Myocyte (in vitro differentiated cells): ENCODE results near the gene UBE3D. TPM values are rescaled to one million over a fixed set of nuclear protein-coding genes. Genes with fewer than 3 reads are reported as not detected.
"Not testable (repeated sequence)": the region's sequence is repeated elsewhere in the genome, so short reads cannot be mapped to it uniquely, and the experiment has no call there.

Source experiments
- DNase-seq: peaks from one replicate; pipeline ENCODE4 v3.0.0-alpha.2; 2012; ENCODE audit warnings: low read depth
- total RNA-seq: library from RNA; depleted of rRNA; stranded (reverse); fragments of >200 nt; gene quantifications from 2 replicates; pipeline ENCODE4 v1.2.3, GENCODE V29; 2014

The UBE3D gene
- total RNA-seq, 1 donor from 2014 or later, result 6.2 TPM

DNA sequence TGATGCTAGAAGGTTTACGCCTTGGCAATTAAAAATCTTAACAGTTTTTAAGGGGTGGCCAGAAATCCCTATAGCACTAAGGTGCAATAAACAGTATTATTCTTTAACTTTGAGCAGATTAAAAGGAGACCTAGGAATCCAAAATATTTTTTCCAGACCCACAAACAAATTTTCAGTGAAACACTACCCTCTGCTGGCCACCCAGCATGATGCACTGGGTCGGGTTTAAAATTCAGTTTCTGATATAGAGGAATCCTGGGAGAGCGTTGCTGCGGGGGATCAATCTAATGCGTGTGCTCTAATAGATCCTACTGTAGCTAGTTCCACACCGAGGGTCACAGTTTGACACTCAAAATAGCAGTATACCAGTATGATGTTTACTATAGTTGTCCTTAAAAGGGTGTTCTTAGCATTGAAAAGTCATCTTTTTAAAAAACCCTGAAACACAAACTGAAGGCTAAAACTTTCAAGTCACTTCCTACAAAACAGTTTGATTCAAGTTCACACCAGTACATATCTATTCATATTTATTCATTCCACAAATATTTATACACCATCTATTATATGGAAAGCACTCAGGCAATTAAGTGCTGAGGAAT is 10.2 kb downstream of the UBE3D start:
- peak; percentile 66 for DNase-seq

DNA sequence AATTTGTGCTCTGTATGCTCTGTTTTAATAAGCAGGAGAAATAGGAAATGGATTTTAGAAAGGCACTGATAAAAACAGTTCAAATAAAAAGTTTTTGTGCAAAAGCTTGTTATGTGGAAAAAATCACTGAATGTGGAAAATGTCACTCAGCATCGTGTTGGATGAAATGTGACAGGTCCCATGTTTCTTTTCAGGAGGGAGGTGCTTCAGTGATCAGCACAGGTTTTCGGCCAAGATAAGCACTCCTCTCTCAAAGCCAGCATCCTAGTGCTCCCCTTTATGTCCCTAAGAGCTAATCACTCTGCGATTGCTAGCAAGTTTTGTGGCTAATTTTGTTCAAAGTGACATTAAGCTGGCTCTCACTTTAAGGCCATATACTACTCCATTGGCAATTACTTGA is 12.0 kb downstream of the UBE3D start:
- no peak for DNase-seq

DNA sequence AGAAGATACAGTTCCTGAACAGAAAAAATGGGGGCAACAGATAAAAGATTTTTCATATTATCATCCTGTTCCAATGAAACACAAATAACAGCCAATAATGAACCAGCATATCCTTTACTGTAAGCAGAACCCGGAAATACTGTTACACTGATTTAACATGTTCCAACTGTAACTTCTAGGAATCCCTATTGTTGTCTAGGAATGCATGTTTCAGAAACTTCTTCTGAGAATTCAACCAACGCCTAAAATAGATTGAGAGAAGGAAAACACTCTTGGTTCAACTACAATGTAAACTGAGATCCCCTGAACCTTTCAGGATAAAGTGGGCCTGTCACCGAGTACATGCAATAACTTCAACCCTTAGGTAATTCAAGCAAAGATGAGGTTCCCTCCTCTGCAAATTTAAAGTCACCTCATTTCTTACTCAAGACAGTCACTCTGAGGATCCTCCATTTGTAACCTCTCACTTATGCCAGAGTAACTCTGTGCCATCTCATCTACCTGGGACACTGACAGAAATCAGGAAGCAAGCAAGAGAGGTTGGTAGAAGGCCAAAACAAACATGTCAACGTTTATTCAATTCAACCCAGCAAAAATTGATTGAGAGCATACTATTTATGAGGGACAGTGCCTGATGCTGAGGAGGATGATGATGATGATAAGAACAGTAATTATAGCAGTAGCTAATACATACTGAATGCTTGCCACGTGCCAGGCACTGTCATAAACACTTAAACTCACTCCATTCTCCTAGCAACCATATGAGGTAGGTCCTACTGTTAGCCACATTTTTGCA is 14.1 kb downstream of the UBE3D start:
- DNase-seq, result no peak

DNA sequence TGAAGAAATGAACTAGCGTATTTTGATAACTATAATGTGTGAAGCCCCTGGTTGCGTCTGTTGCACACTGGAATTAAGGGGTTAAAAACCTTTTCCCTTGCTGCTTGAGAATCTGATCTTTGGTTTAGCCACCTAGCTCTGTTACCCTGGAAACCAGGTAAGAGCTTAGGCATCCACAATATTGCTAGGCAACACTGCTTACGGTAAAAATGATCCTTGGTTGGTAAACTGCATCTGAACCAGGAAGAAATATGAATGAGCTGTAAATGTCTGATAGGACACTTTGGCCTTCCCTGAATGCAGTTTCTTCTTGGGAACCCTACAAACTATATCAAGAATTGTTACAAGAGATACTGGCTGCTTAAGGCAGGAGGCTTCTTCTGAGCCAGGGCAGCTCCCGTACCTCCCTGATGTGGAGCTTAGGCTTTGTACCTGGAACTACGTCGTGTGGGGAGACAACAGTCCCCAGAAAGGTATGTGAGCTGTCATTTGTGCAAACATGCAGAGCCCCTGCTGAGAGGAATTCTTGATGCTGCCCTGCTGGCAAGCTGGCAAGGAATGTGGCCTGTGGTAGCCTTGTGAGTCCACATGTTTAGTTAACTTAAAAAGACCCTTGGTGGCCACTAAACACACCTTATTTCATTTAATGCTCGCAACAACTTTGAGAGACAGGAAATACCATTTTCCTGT is 18.4 kb downstream of the UBE3D start:
- no peak for DNase-seq

DNA sequence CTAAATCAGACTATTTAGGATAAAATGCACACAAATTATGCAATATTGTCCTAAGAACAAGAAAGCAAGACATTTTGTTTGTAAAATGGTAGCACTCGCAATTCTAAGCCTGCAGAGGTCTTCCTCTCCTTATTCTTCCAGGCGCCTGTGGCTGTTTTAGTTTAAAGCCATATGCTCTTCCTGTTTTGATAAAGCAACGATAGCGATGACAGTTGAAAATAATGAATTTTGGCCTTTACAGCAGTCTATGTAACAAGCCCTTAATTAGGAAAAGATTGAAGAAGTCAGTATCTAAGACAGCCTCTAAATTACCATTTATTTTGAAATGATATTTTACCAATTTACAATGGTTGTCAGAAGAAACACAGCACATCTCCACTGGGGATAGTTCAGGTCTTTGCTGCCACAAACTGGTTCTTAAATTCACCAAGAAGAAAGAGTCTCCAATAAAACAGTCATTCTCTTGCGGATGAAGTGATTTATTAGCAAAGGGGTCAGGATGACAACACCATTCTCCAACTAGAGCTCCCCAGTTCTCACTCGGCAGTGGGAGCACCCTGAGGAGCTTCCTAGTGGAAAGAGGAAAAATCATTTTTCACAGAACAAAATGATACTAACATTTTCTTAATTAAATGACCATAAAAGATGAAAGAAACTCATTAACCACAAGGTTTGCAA is 21.4 kb downstream of the UBE3D start:
- DNase-seq, result no peak

DNA sequence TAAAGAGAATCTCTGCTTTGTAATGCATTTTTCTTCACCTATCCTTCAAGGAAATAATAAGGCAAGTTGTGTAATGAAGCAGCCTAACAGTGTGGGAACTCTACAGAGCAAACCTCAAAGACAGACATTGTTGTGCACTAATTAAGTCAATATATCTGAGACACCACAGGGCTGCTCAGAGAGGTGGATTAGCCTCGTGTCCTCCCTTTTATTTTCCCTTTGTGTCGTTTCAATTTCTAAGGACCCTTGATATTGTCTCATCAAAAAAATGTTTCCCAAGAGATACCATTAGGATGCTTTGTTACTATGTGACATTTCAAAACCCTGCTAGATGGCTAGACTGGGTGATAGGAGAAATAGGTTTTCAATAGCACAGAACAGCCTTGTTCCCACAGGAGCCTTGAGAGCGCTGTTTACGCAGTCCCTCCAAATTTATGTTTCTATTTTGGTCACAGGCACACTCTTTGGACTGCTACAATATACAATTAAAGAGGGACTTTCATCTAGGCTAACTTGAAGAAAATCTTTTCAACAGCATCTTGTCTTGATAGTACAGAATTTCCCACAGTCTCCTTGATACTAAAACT is 23.1 kb downstream of the UBE3D start:
- DNase-seq, result no peak

DNA sequence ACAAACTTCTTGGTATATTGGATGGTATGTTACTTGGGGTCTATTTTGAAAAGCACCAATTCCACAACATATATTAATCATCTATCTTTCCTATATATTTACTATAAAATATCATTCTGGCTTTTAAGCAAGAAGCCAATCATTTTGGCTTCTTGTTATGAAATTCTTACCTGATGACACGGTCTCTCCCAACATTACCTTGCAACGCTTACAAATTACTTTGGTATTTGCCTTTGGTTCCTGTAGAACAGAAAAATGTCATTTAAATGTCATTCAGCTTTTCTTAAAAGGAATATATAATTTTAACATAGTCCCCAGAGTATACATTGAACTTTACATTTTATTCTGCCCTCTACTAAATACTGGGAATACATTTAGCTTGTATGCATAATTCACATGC is 27.4 kb downstream of the UBE3D start:
- DNase-seq, result no peak

DNA sequence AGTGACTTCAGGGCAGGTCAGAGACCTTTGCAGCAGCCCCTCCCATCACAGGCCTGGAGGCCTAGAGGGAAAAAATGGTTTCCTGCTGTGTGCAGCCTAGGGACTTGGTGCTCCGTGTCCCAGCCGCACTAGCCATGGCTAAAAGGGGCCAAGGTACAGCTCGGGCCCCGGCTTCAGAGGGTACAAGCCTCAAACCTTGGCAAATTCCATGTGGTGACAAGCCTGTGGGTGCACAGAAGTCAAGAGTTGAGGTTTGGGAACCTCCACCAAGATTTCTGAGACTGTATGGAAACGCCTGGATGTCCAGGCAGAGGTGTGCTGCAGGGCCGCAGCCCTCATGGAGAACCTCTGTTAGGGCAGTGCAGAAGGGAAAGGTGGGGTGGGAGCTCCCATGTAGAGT is 34.0 kb downstream of the UBE3D start:
- no peak for DNase-seq

DNA sequence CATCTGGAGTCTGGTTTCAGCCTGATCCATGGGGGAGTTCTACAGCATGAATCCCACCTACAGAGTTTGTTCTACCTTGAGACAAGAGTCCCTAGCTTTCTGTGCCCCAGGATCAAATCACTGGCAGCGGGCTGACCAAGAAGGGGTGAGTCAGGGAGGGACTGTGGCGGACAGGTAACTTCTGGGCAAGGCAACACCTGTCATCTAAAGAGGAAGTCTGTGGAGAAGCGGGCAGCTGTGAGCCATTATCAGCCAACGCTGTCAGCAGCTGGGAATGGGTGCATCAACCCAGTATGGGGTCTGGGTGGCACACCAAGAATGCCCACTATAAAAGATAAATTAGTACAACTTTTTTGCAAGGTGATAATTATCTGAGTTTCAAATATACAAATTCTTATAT is 45.9 kb downstream of the UBE3D start:
- peak; percentile 78 for DNase-seq

DNA sequence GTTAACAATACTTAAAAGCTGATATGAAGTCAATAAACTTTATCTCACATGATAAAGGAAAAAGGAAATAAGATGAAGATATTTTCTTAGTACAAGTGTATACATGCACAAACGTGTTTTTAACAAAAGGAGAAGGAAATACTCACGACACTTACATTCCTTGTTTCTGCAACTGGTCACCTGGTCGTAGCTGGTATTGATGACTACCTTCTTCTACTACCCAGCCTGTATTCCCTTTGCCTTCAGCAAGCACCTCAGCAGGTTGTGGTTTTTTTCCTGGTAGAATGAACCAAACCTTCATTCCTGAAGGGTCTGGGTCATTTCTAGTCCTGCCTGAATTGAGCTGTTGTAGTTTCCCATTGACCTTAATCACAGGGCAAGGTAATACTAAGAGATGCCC is 54.5 kb downstream of the UBE3D start:
- DNase-seq, result not testable (repeated sequence)

DNA sequence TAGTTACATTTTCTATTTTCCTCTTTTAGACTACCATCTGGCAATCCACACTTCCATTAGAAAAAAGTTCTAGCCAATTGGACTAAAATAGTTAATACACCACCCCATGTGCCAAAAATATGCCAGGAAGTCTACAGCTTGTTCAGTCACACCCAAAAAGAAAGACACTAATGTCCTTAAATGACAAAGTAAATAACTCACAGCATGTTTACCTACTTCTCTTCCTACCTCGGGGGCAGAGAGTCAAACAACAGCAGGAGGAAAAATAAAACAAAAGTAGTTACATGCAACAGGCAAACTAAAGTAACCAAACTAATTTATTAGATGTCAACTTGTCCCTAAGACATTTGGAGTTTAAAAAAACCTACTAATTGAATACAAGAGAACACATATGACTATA is 57.0 kb downstream of the UBE3D start:
- peak; percentile 31 for DNase-seq

DNA sequence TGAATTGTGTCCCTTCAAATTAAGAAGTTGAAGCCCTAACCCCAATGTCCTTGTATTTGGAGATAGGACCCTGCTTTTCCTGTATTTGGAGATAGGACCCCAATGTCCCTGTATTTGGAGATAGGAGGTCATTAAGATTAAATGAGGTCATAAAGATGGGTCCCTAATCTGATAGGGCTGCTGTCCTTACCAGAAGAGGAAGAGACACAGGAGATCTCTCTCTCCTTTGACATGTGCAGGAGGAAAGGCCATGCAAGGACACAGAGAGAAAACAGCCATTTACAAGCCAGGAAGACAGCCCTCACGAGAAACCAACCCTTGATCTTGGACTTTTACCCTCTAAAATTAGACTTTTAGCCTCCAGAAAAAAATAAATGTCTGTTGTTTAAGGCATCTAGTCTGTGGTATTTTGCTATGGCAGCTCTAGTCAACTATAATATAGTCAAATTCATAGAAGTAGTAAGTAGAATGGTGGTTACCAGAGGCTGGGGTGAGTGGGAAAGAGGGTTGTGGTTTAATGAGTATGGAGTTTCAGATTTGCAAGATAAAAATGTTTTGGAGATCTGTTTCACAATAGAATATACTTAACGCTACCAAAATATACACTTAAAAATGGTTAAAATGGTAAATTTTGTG is 59.3 kb downstream of the UBE3D start:
- no peak for DNase-seq

DNA sequence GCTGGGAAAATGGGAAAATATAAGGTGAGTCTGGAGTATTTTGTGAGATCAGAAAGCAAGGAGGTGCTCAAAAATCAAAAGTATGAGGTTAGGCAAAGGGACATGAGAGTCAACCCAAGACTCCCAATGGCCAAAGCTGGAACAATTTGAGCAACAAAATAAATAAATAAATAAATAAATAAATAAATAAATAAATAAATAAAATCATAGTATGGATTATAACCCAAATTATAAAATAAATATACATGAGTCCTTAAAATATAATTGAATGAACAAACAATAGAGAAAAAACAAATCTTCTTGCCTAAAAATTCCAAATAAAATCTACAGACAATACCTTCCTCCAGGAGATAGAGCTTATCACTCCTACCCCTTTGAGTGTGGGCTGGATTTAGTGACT is 69.5 kb downstream of the UBE3D start:
- no peak for DNase-seq

DNA sequence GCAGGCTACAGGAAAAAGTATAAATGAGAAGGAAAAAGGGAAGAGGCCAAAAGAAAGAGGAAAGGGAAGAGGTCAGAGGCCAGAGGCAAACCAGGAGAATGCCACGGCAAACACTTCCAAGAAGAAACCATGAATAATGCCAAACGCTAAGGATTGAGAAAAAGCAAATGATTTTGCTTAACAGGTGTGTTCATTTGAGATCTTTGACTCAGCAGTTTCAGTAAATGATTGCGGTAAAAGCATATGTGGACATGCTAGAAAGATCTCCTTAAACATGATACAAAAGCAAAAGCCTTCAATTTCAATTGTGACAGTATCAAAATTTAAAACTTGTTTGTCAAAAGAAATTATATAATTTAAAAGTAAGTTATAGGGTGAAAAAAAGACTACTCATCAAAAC is 70.6 kb downstream of the UBE3D start:
- no peak for DNase-seq

DNA sequence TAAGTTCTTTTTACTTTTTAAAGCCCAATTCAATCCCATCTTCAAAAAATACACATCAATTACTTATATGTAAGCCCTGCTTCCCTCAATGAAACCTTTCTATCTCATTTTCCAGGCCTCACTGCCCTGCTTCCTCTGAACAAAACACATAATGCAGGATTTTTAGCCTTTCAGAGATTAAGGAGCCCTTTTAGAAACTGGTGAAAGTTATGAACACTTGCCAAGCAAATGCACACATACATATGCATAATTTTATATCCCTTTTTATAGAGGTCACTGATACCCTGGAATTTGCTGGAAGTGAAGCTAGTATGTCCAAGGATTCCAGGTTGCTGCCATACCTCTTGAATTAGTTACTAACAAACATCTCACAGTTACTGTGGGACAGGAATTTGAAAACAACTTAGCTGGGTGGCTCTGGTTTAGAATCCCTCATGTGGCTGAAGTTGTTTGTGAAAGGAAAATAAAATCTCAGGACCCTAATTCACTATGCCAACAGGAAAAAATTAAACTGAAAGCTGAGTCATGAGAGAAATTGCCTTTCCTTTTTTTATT is 75.8 kb downstream of the UBE3D start:
- no peak for DNase-seq

DNA sequence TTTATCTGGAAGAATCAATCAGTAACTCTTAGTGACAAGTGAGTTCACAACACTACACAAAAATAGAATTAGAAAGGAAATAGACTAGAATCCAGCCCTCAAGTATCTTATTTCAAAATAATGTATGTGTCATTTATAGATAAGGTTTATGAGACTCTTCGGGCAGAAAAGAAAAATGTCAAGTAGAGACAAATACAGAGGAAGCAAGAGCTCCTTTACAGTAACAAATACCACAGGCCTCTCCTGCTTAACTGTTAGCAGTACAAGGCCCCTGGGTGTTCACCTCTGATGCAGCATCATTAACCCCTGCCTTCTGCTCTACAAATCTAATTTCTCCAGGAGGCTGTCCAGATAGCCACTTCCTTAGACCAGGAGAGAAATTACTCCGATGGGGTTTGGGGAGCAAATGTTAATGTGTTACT is 76.7 kb downstream of the UBE3D start:
- no peak for DNase-seq

DNA sequence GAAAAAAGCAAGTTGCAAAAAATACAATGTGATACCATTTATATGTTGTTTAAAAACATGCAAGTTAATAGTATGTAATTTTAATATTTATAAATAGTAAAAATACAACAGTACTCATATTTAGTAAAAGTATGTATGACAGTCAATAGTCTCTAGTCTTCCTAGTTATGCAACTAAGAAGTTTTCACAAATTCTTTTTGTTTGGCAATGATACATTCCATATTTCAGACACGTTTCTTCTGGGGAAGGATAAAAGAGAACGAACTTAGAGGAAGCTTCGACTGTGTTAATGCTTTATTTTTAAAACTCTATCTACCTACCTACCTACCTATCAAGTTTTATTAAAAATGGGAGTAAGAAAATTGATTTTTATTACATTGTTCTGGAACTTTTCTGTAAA is 77.7 kb downstream of the UBE3D start:
- DNase-seq, result no peak

DNA sequence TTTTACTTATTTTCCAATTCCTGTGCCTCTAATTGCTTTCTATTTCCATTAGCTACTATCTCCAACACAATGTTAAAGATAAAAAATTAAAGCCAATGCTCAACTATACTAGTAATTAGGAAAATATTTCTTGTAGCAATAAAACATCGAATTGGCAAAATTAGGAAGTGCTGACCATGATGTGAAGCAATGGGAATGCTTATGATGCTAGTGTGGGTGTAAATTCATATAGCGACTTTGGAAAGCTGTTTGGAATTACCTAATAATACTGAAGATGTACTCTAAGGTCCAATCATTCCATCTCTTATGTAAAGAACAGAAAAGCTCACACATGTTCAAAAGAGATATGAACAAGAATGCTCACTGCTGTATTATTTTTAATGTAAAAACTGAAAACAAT is 78.2 kb downstream of the UBE3D start:
- DNase-seq, result no peak

DNA sequence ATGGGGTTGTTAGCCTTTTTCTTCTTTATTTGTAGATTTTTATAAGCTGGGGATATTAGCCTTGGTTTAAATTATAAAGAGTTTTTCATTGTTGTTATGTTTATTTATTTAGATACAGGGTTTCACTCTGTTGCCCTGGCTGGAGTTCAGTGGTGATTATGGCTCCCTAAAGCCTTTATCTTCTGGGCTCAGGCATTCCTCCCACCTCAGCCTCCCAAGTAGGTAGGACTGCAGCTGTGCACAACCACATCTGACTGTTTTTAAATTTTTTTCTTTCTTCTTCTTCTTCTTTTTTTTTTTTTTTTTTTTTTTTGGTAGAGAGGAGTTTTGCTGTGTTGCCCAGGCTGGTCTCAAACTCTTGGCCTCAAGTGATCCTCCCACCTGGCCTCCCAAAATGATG is 80.9 kb downstream of the UBE3D start:
- DNase-seq, result no peak

DNA sequence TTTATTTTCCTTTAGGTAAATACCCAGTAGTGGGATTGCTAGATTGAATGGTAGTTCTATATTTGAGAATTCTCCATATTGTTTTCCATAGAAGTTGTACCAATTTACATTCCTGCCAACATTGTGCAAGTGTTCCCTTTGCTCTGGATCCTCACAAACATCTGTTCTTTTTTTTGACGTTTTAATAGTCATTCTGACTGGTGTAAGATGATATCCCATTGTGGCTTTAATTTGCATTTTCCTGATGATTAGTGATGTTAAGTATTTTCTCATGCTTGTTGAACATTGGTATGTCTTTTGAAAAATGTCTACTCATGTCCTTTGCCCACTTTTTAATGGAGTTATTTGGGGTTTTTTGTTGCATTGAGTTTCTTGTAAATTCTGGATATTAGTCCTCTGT is 85.6 kb downstream of the UBE3D start:
- DNase-seq, result peak; percentile 71

DNA sequence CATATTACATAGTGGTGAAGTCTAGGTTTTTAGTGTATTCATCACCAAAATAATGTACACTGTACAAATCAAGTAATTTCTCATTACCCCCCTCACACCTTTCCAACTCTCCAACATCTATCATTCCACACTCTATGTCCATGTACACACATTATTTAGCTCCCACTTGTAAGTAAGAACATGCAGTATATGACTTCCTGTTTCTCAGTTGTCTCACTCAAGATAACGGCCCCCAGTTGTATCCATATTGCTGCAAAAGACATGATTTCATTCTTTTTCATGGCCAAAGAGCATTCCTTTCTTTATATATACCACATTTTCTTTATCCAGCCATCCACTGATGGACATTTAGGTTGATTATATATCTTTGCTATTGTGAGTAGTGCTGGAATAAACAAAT is 86.0 kb downstream of the UBE3D start:
- no peak for DNase-seq
